GM18502 (cell line): ENCODE data around the gene DRD5.
"Not testable (repeated sequence)": the region's sequence is repeated elsewhere in the genome, so short reads cannot be mapped to it uniquely, and the experiment has no call there.

Experiments
- ATAC-seq: cut with Tn5 transposase; IDR thresholded peaks from one replicate; pipeline ENCODE4 v1.9.1; 2021; ENCODE audit warnings: mild to moderate bottlenecking; ENCODE audit not compliant: unreplicated experiment, poor library complexity

The DRD5 gene

GRCh38 chr4:9781343-9782135 is at the start of gene DRD5:
TSS of gene DRD5 (plus strand) at chr4:9781634. CDS start at chr4:9782030, 396 bp downstream.
- ATAC-seq, result no peak

DNA sequence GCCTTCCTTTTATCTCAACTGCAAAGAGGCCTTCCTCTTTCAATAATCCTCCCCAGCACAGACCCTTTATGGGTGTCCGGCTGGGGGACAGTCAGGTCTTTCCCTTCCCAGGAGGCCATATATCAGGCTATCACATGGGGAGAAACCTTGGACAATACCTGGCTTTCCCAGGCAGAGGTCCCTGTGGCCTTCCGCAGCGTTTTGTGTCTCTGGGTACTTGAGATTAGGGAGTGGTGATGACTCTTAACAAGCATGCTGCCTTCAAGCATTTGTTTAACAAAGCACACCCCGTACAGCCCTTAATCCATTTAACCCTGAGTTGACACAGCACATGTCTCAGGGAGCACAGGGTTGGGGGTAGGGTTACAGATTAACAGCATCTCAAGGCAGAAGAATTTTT is 49.2 kb upstream of the DRD5 start:
- not testable (repeated sequence) for ATAC-seq

- no peak for ATAC-seq
Observed at GRCh38 chr4:9735515-9735914, 45.9 kb upstream of the DRD5 start.

DNA sequence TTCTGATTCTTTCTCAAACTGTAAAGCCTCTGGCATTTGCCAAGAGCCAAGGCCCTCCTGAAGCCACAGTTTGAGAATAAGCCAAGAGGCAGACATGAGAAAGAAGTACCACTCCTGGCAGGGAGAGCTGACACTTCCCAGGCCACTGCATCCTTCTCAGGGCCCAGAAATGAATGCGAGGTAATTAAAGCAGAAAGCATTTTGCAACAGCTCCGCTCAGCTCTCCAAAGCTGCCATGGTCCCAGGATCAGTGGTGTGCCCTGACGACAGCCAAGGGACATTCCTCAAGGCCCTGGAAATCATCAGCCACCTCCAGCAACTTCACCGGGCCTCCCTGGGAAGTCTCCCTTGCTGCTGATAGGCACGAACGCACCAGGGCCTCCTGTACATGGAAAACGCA is 44.2 kb upstream of the DRD5 start:
- ATAC-seq, result not testable (repeated sequence)

GRCh38 chr4:9743789-9744188 is 37.6 kb upstream of the DRD5 start:
- not testable (repeated sequence) for ATAC-seq

GRCh38 chr4:9745782-9746181 is 35.7 kb upstream of the DRD5 start:
- no peak for ATAC-seq

DNA sequence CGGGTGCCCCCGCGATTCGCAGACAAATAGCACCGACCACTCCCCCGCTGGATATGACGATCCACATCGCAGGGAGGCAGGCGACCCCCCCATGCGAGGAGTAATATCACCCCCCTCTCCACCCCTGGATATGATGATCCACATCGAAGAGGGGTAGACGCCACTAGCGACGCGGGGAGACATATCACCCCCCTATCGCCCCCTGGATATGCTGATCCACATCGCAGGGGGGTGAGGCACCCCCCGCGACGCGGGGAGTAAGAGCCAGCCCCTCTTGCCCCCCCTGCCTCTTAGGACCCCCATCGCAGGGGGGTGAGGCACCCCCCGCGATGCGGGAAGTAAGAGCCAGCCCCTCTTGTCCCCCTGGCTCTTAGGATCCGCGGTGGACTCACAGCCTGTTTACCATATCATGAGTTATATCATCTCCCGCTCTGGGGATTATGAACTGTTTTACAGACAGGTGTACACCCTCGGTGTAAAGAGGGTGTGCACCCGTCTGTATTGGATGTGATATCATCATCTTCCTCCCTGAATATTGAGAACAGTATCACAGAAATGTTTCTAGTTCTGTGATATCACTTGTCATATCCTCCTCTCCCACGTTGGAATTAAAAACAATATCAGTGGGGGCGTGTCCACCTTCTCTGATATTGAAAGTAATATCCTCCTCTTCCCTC is 22.7 kb upstream of the DRD5 start:
- ATAC-seq, result no peak

DNA sequence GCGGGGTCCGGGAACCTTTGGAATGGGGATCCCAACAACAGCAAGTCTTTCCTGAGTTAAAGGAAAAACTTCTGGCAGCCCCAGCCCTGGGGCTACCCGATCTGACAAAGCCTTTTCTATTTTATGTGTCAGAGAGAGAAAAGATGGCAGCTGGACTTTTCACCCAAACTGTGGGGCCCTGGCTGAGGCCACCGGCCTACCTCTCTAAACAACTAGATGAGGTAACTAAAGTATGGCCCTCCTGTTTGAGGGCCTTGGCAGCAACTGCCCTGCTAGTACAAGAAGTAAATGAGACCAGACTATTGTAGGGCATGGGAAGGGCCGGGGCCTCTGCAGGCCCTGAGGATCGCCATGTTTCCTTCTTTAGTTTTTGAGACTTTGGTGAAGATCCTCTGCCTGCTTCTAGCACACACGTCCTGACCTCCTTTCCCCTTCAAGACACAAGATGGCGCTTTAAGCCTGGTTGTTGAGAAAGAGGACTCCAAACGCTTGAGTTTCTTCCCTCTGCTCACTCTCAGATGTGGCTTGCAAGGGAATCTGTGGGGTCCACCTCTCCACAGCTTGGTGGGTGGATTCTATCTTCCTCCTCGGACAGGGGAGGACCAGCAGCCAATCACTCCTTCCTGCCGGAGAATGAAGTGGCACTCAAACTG is 18.5 kb upstream of the DRD5 start:
- ATAC-seq, result no peak

DNA sequence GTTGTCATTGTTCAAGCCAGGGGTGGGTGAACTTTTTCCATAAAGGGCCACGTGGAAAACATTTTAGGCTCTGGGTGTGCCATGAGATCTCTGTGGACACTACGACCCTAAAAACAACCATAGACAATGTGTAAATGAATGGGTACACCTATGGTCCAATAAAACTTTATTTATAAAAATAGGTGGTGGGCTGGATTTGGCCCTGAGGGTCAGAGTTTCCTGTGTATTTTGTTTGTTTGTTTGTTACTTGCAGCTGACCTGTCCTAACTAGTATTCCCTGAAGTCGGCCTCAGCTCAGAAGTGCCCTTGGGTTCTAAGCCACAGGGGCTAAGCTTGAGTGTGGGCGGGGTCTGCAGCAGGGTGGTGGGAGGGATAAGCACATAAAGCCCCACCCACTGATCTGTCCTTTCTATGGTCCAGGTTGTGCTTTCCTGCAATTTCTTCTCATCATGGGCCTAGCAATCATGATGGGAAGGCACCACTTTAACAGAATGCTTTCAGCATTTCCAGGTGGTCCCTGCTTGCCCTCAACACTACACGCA is 17.2 kb upstream of the DRD5 start:
- ATAC-seq, result no peak

DNA sequence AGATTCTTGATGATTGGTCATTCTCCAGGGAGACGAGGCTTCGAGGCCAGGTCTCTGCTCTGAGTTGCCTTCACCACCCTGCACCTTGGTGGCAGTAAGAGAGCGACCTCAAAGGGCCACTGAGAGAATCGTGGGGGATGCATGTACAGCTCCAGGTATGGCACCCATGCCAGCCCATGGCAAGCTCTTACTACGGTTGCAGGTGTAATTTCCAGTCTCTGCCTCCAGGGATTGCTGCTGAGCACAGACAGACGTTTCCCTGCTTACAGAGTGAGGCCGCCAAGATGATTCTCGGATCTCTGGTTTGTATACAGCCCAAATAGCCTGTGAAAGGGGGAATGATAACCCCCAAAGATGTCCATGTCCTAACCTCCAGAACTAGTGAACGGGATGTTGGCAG is 16.3 kb upstream of the DRD5 start:
- ATAC-seq, result no peak

DNA sequence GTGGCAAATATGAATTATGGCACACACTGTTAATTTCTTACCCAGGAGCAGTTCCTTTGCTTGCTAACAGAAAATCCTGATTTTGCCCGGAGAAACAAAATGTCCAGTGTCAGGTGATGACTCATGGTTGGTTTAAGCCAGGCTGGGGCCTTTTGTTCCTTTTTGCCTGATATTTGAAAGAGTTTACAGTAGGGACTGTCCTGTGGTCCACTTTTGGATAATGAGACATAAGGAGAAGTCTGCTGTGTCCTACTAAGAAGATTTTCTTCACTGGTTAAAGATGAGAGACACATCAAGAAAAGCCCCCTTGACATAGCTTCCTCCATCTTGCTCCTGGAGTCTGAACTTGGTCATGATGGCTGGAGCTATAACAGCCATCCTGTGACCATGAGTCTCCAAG is 12.1 kb upstream of the DRD5 start:
- no peak for ATAC-seq

DNA sequence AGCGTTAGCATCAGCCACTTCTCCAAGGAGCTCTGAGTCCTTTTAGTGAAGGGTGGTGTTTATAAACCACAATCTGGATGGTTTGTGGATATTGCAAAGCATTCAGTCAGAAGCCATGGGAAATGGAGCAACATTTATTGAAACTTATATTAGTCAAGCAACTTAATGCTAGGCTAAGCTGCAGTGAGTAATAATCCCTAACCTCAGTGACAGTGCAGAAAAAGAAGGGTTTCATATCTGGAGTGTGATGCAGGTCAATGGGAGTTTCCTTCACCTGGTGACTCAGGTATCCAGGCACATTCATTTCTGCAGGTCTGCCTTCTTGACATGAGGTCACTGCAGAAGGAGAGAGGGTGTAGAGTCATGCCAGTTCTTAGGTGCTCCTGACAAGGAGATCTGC is 10.4 kb upstream of the DRD5 start:
- ATAC-seq, result no peak

DNA sequence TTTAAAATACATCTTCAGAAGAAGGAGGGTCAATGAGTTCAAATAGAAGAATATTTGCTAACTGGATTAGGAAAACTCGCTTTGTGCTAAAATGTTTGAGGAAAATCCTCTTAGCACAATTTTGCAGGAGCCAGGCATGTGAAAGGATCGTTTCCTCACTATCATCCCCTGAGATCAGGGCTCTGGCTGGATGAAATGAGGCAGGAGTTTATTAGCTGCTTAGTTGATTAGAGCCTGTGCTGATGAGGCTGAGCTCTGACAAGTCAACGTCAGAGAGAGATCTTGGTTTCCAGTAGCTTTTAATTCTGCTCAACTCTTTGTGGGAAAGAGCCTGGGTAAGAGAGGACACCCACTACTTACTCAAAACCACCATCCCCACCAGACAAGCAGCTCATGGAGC is 8.0 kb upstream of the DRD5 start:
- no peak for ATAC-seq

GRCh38 chr4:9782136-9782436 is 652 bp downstream of the DRD5 start:
- no peak for ATAC-seq

- ATAC-seq, result not testable (repeated sequence)
Observed at GRCh38 chr4:9785891-9786290, 4.5 kb downstream of the DRD5 start.

DNA sequence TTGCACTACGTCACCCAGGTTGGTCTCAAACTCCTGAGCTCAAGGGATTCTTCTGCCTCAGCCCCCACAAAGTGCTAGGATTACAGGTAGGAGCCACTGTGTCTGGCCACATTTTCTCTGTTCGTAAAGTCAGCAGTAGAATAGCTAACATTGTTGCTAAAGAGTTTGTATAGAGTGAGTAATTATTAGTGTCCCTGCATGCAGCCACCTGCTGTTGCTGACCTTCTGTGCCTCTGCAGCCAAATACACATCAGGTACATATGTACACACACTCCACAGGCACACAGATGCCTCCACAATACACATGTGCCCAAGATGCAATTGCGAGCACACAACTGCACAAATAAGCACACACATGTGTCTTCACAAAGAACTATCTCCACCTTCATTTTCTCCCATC is 10.9 kb downstream of the DRD5 start:
- no peak for ATAC-seq

GRCh38 chr4:9796641-9797040 is 15.2 kb downstream of the DRD5 start:
- ATAC-seq, result not testable (repeated sequence)

DNA sequence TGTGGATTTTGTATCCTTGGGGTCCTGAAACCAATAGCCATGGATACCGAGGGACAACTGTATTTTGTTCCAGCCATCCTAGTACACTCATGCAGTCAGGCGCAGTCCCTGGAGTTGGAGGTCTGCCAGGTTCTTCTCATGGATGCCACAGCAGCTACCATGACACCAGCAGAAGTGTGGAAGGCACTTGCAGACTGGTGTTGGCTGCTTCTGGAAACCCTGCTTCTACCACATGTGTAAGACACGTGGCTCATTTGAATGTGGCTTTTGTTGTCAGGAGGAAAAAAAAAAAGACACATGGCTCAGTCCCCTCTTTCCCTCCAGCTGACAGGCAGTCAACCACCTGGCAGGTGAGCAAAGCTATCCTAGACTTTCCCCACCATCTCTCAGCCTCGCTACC is 19.4 kb downstream of the DRD5 start:
- no peak for ATAC-seq

DNA sequence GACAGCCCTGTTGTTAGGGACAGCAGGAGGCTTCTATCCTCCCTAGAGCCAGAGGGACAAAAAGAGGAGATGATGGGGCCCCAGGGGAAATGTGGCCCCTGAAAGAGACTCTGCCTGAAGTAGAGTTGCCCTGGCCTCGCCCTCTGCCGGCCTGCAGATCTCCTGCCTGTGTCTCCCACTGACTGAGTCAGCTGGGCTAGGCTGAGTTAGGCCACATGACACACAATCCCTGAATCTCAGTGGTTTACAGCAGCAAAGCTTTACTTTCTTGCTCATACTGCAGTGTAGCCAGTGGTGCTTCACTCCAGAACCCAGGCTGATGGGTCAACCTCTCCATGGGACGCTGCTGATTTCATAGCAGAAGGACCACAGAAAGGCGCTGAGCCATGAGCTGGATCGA is 23.5 kb downstream of the DRD5 start:
- no peak for ATAC-seq

GRCh38 chr4:9808077-9808476 is 26.6 kb downstream of the DRD5 start:
- ATAC-seq, result no peak

DNA sequence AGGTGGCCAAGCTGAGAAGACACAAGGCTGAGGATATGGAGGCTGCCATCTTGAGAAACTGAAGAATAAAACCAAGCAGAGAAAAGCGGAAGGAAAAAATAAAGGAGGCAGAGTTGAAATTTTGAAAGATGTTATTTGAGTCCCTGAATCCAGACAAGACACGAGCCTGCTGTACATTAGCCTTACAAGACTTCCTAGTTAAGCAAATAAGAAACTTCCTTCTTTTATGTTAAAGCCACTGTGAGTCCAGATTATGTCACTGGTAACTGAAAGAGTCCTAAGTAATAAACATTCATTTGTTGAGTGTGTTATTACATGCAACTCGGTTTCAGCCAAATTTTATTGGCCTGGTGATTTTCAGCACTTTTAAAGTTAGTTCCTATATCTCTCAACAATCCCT is 30.4 kb downstream of the DRD5 start:
- ATAC-seq, result no peak
